GM18505 (cell line): ENCODE data around the gene PURB.
A peak's percentile ranks its signal among the peaks of the same experiment; 100 is the strongest.
"Not testable (repeated sequence)": the region's sequence is repeated elsewhere in the genome, so short reads cannot be mapped to it uniquely, and the experiment has no call there.

Source experiments
- ATAC-seq: cut with Tn5 transposase; IDR thresholded peaks from one replicate; pipeline ENCODE4 v1.9.1; 2021; ENCODE audit not compliant: unreplicated experiment
- POLR2A ChIP-seq: IDR thresholded peaks from 4 replicates; pipeline ENCODE4 v1.6.1; 2011; ENCODE audit warnings: borderline replicate concordance; ENCODE audit not compliant: insufficient read depth, insufficient read length; ENCODE audit errors: extremely low read depth

Gene PURB

DNA sequence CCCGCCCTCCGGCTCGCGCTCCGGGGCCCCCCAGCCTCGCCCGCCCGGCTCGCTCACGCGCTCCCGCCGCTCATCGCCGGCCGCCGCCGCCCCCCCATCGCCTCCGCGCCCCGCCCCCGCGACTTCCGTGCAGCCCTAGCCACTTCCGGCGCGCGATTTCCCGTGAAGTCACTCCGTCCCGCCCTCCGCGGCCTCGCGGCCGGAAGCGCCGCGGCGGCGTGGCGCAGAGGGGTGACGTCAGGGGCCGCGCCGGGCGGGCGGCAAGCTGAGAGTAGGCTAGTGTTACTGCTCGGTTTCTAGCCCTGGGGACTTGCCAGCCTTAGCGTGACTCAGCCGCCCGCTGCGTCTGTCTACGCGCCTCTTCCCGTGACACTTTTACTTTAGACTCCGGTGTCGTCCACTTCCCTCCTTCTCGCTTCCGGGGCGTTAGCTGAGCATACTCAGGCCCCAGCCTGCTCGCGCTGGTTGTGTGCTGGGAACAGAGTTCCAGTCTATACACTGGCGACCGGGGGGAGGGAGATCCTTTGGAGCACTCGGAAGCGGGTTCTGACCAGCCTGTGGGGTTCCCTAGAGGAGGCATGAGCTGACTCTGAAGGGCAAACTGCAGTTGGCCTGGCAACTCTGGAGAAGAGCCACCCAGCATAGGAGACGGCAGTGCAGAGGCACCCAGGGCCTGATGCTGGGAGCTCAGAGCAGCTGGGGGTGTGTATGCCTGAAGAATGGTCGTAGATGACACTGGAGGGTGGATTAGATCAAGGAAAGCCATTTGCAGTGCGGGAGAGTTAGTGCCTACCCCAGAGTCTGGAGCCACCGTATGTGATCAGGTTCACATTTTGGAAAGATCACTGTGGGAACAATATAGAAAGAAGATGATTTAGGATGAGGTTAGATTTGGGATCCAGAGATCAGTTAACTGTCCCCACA, at the start of gene PURB:
PURB (minus strand) TSS at position 137 of the 924 bp plus-strand sequence. CDS start 182 bp downstream, outside the sequence.
- peak; percentile 92 for TF ChIP-seq POLR2A
- peak; percentile 77 for ATAC-seq

DNA sequence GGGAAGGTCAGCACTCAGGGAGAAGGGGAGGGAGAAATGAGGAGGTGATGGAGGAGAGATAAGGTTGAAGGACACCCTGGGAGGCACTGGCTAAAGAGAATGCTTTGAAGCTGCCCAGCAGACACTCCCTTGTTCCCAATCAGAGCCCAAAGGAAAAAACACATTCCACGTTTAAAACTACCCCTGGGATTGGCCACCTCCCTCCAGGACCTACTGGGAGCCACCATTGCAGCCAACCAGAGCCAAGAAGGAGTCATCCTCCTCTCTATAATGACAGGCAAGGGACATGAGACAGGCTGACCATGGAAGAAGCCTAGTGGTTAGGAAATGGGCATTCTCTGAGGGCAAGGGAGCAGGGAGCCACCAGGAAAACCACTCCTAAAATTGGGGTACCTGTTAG, 49.7 kb upstream of the PURB start:
- ATAC-seq: no peak
- TF ChIP-seq POLR2A: no peak

- ATAC-seq: not testable (repeated sequence)
These were observed 49.2 kb upstream of the PURB start for GRCh38 chr7:44934510-44934909.

- TF ChIP-seq POLR2A: no peak
- no peak for ATAC-seq
These were observed 45.6 kb upstream of the PURB start for GRCh38 chr7:44930921-44931320.

- ATAC-seq: no peak
These were observed 37.0 kb upstream of the PURB start for GRCh38 chr7:44922351-44922694.

DNA sequence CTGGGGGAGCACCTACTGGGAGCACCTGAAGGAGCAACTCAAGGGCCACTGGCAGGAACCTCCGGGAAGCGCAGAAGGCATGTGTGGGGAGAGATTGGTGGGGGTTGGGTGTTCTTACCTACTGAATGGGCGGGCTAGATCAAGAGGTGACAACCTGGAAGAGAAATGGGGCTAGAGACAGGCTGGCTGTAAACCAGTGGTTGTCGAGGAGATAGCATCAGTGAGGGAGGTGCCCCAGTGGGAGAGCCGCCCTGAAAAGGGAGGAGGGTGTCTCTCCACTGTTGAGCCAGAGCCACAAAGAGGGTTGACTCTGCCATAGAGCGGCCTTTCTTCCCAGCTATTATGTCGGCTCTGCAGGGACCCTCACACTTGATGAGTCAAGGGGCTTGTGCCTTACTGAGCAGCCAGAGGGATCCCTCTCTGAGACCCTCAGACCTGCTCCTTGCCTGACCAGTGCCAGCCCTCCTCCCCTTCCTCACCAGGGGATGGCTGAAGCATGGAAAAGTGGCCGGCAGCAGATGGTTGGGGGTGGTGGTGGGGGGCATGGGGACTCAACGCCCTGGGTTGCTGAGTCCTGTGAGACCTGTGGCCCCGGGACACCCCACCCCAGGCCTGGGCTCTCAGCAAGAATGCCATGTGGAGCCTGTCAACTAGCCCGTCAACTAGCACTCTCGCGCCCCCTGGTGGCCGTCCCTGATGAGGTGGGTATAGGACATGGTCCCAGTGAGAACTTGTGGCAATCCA, 36.4 kb upstream of the PURB start:
- ATAC-seq: no peak

More at GRCh38 chr7:44922351-44922694, 37.0 kb upstream of the PURB start:
- TF ChIP-seq POLR2A: no peak

DNA sequence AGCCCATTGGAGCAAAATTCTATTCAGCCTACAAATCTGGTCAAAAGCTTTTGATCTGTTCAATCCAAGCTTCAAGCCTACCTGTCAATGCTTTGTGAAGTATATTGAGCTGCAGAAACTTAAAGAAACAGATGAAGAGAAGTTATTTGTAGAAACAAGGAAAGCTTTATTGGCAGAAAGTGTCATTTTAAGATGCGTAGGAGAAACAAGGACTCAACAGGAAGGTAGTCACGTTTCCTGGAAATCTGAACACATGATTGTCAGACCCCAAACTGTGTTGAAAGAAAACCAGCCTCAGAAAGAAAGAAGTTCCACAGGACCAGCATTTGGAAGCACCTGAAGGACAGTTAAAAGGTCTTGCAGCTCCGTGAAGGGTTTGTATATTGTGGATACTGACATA, 34.8 kb upstream of the PURB start:
- ATAC-seq: no peak
- no peak for TF ChIP-seq POLR2A

More for the DNA sequence above, 36.4 kb upstream of the PURB start:
- no peak for TF ChIP-seq POLR2A

- ATAC-seq: no peak
- no peak for TF ChIP-seq POLR2A
These were observed 32.7 kb upstream of the PURB start for GRCh38 chr7:44918029-44918428.

GRCh38 chr7:44917465-44917864, 32.1 kb upstream of the PURB start:
- TF ChIP-seq POLR2A: no peak
- ATAC-seq: no peak

DNA sequence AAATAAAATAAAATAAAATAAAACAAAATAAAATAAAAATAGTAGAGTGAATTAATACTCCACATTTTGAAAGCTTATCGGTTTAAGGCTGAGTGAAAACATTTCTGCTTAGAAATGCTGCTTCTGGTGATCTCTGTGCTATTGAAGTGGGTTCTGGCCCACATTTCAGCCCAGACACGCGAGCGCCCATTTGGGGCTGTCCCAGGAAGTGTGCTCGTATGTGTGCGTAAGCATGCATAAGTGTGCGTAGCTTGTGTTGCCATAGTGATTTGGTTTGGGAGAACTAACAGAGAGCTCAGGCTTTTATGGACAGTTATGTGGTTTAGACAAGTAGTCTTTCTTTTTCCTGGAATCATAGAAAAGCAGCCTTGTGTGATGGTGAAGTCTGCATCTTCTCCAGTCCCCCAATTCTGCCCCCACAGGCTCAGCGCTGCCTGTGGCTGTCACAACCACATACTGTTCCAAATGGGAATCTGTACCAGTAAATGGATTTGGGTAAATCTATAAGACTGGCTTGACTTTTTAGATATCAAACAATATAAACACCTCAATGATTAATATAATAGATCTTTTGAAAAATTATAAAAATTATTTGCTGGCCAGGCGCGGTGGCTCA, 29.8 kb upstream of the PURB start:
- peak; percentile 77 for ATAC-seq
- no peak for TF ChIP-seq POLR2A

DNA sequence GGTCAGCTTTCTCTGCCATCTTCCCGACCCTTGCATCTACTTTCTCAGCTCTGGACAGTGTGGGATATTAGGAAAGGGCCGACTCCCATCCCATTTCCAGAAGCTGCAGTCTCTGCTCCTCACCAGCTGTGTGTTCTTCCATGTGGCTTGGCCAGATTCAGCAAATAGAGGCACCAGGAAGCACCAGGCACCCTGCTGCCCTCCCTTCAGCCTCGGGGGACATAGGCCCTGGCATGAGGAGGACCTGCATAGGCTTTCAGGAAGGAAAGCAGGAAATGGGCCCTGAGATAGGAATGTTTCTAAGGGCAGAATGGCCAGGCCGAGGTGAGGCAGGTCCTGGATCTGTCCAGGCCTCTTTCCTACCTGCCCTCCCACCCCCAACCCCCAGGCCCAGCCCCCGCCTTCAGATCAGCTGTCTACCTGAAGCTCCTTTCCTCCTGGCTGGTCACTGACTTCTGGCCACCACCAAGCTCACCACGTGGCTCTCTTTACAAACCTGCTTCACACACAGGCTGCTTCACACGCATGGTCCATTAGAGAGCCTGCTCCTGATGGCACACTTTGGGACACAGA, 27.5 kb upstream of the PURB start:
- no peak for TF ChIP-seq POLR2A
- ATAC-seq: no peak

DNA sequence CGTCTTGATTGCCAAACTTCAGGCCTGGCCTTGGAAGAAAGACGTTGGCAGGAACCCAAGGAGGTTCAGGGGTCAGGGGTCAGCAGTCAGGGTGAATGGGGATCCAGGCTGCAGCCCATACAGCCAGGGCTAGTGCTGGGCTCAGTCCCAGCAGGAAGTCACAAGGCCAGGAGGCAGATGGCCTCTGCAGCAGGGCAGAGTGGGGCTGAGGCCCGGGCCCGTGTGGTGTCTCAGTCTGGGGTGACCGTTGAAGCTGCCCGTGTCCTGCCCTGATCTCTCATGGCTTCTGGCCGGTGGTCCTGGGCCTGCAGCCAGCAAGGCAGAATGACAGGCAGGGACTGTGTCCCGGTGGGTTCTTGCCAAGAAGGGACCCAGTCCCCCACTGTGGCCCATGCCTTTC, 26.6 kb upstream of the PURB start:
- no peak for ATAC-seq
- no peak for TF ChIP-seq POLR2A
